ENCODE results near the gene RSBN1. TPM values are rescaled to one million over a fixed set of nuclear protein-coding genes. Genes with fewer than 3 reads are reported as not detected.

Gene RSBN1
- total and polyA plus RNA-seq, 9 of the 15 experiments (the other 6 are each of a cell fraction or from before 2014, with no cell fraction given) = 4.5 to 24.3 (median 13.0) TPM

DNA sequence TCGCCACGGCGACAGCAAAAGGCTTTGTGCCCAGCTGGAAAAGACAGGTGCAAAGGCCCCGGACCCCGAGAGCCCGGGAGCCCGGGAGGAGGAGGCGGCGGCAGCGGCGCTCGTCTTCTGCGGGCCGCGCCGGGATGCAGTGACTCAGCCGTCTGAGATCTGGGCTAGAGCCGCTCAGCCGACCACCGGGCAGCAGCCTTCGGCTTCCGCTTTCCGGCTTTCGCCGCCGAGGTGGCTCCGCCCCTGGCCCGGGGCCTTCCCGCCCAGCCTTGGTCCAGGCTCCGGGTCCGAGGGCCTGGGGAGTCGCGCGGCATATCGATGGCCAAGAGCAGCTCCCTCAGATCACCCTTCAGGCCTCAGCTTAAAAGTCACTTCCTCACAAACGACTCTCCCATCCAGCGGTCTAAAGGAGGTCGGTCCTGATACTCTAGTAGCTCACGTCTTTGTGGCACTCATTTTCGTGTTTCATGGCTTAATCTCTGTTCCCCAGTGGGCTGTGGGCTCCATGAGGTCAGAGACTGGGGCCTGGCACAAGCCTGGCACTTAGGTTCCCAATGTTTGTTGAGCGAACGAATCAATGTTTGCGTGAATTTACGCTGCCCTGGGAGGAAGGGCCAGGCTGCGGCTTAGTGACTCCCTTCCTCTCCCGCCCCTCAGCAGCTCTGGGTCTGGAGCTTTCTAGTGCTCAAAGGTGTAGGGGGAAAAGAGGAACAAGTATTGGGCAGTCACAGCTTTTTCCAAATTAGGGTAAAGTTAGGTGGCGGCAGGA lies 52.8 kb downstream of the RSBN1 start, which contains the start of gene PHTF1 (continued):
- TF ChIP-seq SRF (CRISPR knock-in tag; IDR thresholded peaks at IDR 0.05) = peak in 1 of 2 experiments; percentile 95; a peak in 3 of 4 replicates
- peak; percentile 86; the same call in 1 of the 2 replicates for TF ChIP-seq FOXP1 (CRISPR knock-in tag; IDR thresholded peaks at IDR 0.05)
- TF ChIP-seq, protein P1, sequence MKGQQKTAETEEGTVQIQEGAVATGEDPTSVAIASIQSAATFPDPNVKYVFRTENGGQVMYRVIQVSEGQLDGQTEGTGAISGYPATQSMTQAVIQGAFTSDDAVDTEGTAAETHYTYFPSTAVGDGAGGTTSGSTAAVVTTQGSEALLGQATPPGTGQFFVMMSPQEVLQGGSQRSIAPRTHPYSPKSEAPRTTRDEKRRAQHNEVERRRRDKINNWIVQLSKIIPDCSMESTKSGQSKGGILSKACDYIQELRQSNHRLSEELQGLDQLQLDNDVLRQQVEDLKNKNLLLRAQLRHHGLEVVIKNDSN (CRISPR knock-in tag; IDR thresholded peaks at IDR 0.05) = peak; percentile 24; the same call in 1 of the 2 replicates
- TF ChIP-seq TAF7 (tag; IDR thresholded peaks at IDR 0.05) = peak; percentile 79
- TF ChIP-seq BRF2 (IDR thresholded peaks at IDR 0.05; ENCODE audit: borderline replicate concordance, insufficient read depth, insufficient read length) = no peak
- TF ChIP-seq ZNF436 (CRISPR knock-in tag; IDR thresholded peaks at IDR 0.05) = no peak
- TF ChIP-seq, protein P2, sequence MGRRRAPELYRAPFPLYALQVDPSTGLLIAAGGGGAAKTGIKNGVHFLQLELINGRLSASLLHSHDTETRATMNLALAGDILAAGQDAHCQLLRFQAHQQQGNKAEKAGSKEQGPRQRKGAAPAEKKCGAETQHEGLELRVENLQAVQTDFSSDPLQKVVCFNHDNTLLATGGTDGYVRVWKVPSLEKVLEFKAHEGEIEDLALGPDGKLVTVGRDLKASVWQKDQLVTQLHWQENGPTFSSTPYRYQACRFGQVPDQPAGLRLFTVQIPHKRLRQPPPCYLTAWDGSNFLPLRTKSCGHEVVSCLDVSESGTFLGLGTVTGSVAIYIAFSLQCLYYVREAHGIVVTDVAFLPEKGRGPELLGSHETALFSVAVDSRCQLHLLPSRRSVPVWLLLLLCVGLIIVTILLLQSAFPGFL (CRISPR knock-in tag; IDR thresholded peaks at IDR 0.05) = peak; percentile 98
- no peak for TF ChIP-seq SNRNP70 (optimal IDR thresholded peaks at IDR 0.05; ENCODE audit: low read depth, low read length)
- TF ChIP-seq BCOR (IDR thresholded peaks at IDR 0.05) = 0 out of 2 replicates have a peak, but pooled peaks have one; percentile 43
- peak; percentile 62; the same call in 1 of the 2 replicates for TF ChIP-seq MBD2 (IDR thresholded peaks at IDR 0.05; ENCODE audit: borderline replicate concordance, low read depth)
- peak; percentile 97 for TF ChIP-seq POLR2A (conservative IDR thresholded peaks at IDR 0.05)
- TF ChIP-seq, protein P3, sequence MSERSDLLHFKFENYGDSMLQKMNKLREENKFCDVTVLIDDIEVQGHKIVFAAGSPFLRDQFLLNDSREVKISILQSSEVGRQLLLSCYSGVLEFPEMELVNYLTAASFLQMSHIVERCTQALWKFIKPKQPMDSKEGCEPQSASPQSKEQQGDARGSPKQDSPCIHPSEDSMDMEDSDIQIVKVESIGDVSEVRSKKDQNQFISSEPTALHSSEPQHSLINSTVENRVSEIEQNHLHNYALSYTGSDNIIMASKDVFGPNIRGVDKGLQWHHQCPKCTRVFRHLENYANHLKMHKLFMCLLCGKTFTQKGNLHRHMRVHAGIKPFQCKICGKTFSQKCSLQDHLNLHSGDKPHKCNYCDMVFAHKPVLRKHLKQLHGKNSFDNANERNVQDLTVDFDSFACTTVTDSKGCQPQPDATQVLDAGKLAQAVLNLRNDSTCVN (CRISPR knock-in tag; IDR thresholded peaks at IDR 0.05) = no peak
- TF ChIP-seq RAD21 (CRISPR knock-in tag; conservative IDR thresholded peaks at IDR 0.05 in 1 of 2, IDR thresholded peaks at IDR 0.05 in 1 of 2) = peak in 1 of 2 experiments; percentile 11; a peak in 1 of 4 replicates
- peak; percentile 81 for TF ChIP-seq MAFG (tag; conservative IDR thresholded peaks at IDR 0.05)
- peak; percentile 68; the same call in 1 of the 2 replicates for TF ChIP-seq KDM2B (CRISPR knock-in tag; IDR thresholded peaks at IDR 0.05)
- TF ChIP-seq, protein P4, sequence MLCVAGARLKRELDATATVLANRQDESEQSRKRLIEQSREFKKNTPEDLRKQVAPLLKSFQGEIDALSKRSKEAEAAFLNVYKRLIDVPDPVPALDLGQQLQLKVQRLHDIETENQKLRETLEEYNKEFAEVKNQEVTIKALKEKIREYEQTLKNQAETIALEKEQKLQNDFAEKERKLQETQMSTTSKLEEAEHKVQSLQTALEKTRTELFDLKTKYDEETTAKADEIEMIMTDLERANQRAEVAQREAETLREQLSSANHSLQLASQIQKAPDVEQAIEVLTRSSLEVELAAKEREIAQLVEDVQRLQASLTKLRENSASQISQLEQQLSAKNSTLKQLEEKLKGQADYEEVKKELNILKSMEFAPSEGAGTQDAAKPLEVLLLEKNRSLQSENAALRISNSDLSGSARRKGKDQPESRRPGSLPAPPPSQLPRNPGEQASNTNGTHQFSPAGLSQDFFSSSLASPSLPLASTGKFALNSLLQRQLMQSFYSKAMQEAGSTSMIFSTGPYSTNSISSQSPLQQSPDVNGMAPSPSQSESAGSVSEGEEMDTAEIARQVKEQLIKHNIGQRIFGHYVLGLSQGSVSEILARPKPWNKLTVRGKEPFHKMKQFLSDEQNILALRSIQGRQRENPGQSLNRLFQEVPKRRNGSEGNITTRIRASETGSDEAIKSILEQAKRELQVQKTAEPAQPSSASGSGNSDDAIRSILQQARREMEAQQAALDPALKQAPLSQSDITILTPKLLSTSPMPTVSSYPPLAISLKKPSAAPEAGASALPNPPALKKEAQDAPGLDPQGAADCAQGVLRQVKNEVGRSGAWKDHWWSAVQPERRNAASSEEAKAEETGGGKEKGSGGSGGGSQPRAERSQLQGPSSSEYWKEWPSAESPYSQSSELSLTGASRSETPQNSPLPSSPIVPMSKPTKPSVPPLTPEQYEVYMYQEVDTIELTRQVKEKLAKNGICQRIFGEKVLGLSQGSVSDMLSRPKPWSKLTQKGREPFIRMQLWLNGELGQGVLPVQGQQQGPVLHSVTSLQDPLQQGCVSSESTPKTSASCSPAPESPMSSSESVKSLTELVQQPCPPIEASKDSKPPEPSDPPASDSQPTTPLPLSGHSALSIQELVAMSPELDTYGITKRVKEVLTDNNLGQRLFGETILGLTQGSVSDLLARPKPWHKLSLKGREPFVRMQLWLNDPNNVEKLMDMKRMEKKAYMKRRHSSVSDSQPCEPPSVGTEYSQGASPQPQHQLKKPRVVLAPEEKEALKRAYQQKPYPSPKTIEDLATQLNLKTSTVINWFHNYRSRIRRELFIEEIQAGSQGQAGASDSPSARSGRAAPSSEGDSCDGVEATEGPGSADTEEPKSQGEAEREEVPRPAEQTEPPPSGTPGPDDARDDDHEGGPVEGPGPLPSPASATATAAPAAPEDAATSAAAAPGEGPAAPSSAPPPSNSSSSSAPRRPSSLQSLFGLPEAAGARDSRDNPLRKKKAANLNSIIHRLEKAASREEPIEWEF (CRISPR knock-in tag; IDR thresholded peaks at IDR 0.05) = no peak
- peak; percentile 31; the same call in 1 of the 2 replicates for TF ChIP-seq BRD4 (IDR thresholded peaks at IDR 0.05)
